HepG2 (cell line): ENCODE data around the gene RAB5A. TPM values are rescaled to one million over a fixed set of nuclear protein-coding genes. Genes with fewer than 3 reads are reported as not detected.
"Not testable (repeated sequence)": the region's sequence is repeated elsewhere in the genome, so short reads cannot be mapped to it uniquely, and the experiment has no call there.

ENCODE experiments used
- ATAC-seq: fragments of 200-7000 bp; cut with Tn5 transposase; 3 replicates; pipeline ENCODE4 v1.9.1; 2020; ENCODE audit warnings: mild to moderate bottlenecking, moderate library complexity
- BruUV-seq: library from RNA; stranded (reverse); fragments of 400-500 nt; replicated peaks from 2 replicates; lab custom pipeline; 2021; lab: Mats Ljungman, UMichigan
- CTCF ChIA-PET: fragments of 300-600 bp; formaldehyde crosslinking; extraction: SDS; loops from one replicate; lab custom pipeline; 2021; ENCODE audit warnings: low total read pairs, inconsistent platforms, low intra/inter-chr PET ratio; lab: Yijun Ruan, JAX
- POLR2A ChIA-PET: fragments of 350-600 bp; sonication (Branson Sonifier 250); formaldehyde crosslinking; loops from one replicate; lab custom pipeline; 2020; ENCODE audit warnings: antibody characterized with exemption, inconsistent platforms; lab: Yijun Ruan, JAX
- DNase-seq: peaks from one replicate; pipeline ENCODE4 v3.0.0-alpha.2; 2015; ENCODE audit warnings: low spot score
- FAIRE-seq: peaks from 3 replicates; lab custom pipeline; 2011; peaks lifted over from hg19 to GRCh38; lab: Jason Lieb, UNC
- H2AFZ ChIP-seq: one replicate; pipeline ENCODE4 v1.6.1; 2011; ENCODE audit warnings: low read length, inconsistent platforms
- H3K27ac ChIP-seq: fragments of 300-600 bp; 3 replicates; pipeline ENCODE4 v1.8.0; 2011; ENCODE audit warnings: mixed run types, mild to moderate bottlenecking, mixed read lengths, low read length, inconsistent platforms; ENCODE audit not compliant: insufficient read depth; ENCODE audit errors: extremely low read length
- H3K27me3 ChIP-seq, 2 experiments: fragments of 200-600 bp in 1 of 2; 2 replicates in 1 of 2; 3 replicates in 1 of 2; pipeline versions ENCODE4 v1.6.0 to v1.8.0; 2011; ENCODE audit warnings: low read length in 2 of 2, mild to moderate bottlenecking in 2 of 2, moderate library complexity in 2 of 2, inconsistent platforms in 1 of 2; ENCODE audit not compliant: insufficient read depth in 2 of 2, control insufficient read depth in 1 of 2
- H3K36me3 ChIP-seq, 2 experiments: fragments of 200-600 bp in 1 of 2; replicated peaks in 1 of 2; 2 replicates in 1 of 2; 3 replicates in 1 of 2; pipeline versions ENCODE4 v1.5.1 to v1.8.0; 2011; ENCODE audit warnings: low read length in 2 of 2, inconsistent platforms in 1 of 2; ENCODE audit not compliant: insufficient read depth in 2 of 2, control insufficient read depth in 1 of 2
- H3K4me1 ChIP-seq: 2 replicates; pipeline ENCODE4 v1.5.1; 2012; ENCODE audit warnings: low read length, inconsistent platforms; ENCODE audit not compliant: insufficient read depth
- H3K4me2 ChIP-seq: 2 replicates; pipeline ENCODE4 v1.6.0; 2011; ENCODE audit warnings: low read depth, low read length, inconsistent platforms
- H3K4me3 ChIP-seq, 3 experiments: fragments of 200-600 bp in 1 of 3; sonication (generic), shearing (Covaris generic) in 1 of 3; replicated peaks in 1 of 3; 2 replicates each; pipeline ENCODE4 v1.5.1; 2011 to 2016; ENCODE audit warnings: low read length in 3 of 3, inconsistent platforms in 2 of 3, low read depth in 2 of 3, mild to moderate bottlenecking in 2 of 3, control low read depth in 1 of 3, mixed read lengths in 1 of 3; ENCODE audit not compliant: insufficient read depth in 1 of 3
- H3K79me2 ChIP-seq: one replicate; pipeline ENCODE4 v1.6.1; 2011; ENCODE audit warnings: low read length, inconsistent platforms; ENCODE audit not compliant: insufficient read depth
- H3K9ac ChIP-seq: 2 replicates; pipeline ENCODE4 v1.6.0; 2011; ENCODE audit warnings: mild to moderate bottlenecking, low read depth, low read length, inconsistent platforms; ENCODE audit not compliant: insufficient read depth
- H3K9me3 ChIP-seq: 2 replicates; pipeline ENCODE4 v1.5.1; 2012; ENCODE audit warnings: mild to moderate bottlenecking, low read length
- H4K20me1 ChIP-seq: 2 replicates; pipeline ENCODE4 v1.6.0; 2011; ENCODE audit warnings: inconsistent platforms, mild to moderate bottlenecking, low read length, moderate library complexity; ENCODE audit not compliant: insufficient read depth
- ZNF775 ChIP-seq: sonication (generic); formaldehyde crosslinking; IDR thresholded peaks from 2 replicates; pipeline ENCODE4 v1.4.0; 2020; ENCODE audit warnings: missing genetic modification reagents, mild to moderate bottlenecking, moderate library complexity, borderline replicate concordance
- WGBS: methylation state at CpG from one replicate; pipeline ENCODE4 v1.1.6; 2017; ENCODE audit warnings: low lambda C conversion rate; 5-methylcytosine and 5-hydroxymethylcytosine counted together
- in situ Hi-C: cut with HindIII; loops from 2 replicates; pipeline ENCODE4 v1.10.0; 2017; ENCODE audit warnings: low pct_unique_long_range_greater_than_20kb; ENCODE audit not compliant: extremely low pct_ligation_motif_present
- intact Hi-C: fragments of 100-400 bp; cut with micrococcal nuclease; formaldehyde crosslinking; loops from one replicate; pipeline ENCODE4 v1.10.0; 2022; ENCODE audit not compliant: unreplicated experiment
- polyA plus RNA-seq, 8 experiments: library from polyadenylated mRNA; depleted of rRNA in 3 of 8; stranded (reverse) in 7 of 8; unstranded in 1 of 8; fragments of >200 nt; fragmentation: Illumina TruSeq in 4 of 8; extraction: Trizol in 4 of 8; gene quantifications; 2 replicates each; pipeline versions ENCODE4 v1.2.1 to v1.2.3, GENCODE V29; 2011 to 2016; ENCODE audit warnings: low read depth in 4 of 8, missing spikeins in 1 of 8, mixed read lengths in 1 of 8; ENCODE audit not compliant: insufficient read depth in 1 of 8
- total RNA-seq, 5 experiments: library from RNA; depleted of rRNA; stranded (reverse); fragments of >200 nt; fragmentation: Illumina TruSeq; extraction: Trizol; gene quantifications; 2 replicates each; pipeline ENCODE4 v1.2.3, GENCODE V29; 2016; ENCODE audit warnings: low read depth in 1 of 5

RAB5A gene
- total and polyA plus RNA-seq, 2 of the 13 experiments (the other 11 are each of a cell fraction or from before 2014, with no cell fraction given), result 16.0 to 27.1 TPM

- no peak overlapping the region for H3K9ac ChIP-seq
- in situ Hi-C loops, result no loop called here
- ChIA-PET CTCF (no interaction called here), POLR2A (no interaction called here)
- no peak overlapping the region for H3K27ac ChIP-seq
- H2AFZ ChIP-seq, result no peak overlapping the region
- no peaks in the 10 kb centered on the region for H4K20me1 ChIP-seq
- intact Hi-C loops, result no loop called here
- FAIRE-seq (no peak), DNase-seq (no peak), ATAC-seq (no peak)
- H3K79me2 ChIP-seq, result no peaks in the 10 kb centered on the region
- BruUV-seq, result no TSS peak
- WGBS, result 58% methylated on average over 1 of the region's 1 CpG
- no peaks in the 10 kb centered on the region for H3K27me3 ChIP-seq
- H3K4me1 ChIP-seq, result no peaks in the 10 kb centered on the region
- H3K4me3 ChIP-seq, result no peak overlapping the region
- no peaks in the 10 kb centered on the region for H3K9me3 ChIP-seq
- no peak for TF ChIP-seq ZNF775 (CRISPR knock-in tag)
- H3K36me3 ChIP-seq, result no peaks in the 10 kb centered on the region
- H3K4me2 ChIP-seq, result no peak overlapping the region
Observed at GRCh38 chr3:20015525-20015924, 68.6 kb downstream of the RAB5A start.

GRCh38 chr3:20016076-20016475 is 69.2 kb downstream of the RAB5A start:
- H3K4me1 ChIP-seq, H3K4me2 ChIP-seq, CTCF ChIA-PET, H3K79me2 ChIP-seq, ATAC-seq, H3K9me3 ChIP-seq, H3K27me3 ChIP-seq, H4K20me1 ChIP-seq, H3K27ac ChIP-seq, FAIRE-seq, H2AFZ ChIP-seq, H3K36me3 ChIP-seq, BruUV-seq, in situ Hi-C loops, H3K9ac ChIP-seq, POLR2A ChIA-PET, H3K4me3 ChIP-seq, DNase-seq, intact Hi-C loops: not testable (repeated sequence)
- WGBS, result 51% methylated on average over 3 of the region's 3 CpGs
